ENCODE results near the gene TDRD6.

Gene TDRD6

DNA sequence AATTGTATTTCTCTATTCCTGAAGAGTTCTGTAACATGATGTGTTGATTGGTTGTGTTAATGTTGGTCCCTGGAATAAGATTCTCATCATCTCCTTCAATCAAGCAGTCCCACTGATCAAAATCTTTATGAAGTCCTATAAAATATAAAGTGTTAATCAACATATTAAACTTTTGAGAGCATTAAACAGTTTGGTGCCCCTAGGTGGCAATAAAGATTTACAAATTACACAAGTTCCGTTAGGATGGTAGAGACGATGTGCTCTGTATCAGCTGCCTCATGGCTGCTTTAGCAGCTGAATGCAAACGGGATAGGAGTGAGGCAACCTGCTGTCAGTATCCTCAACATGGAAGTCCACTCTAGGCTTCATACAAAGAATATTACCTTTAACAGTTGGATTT, 16.9 kb downstream of the TDRD6 start:
- Histone ChIP-seq H3K9me3 (ENCODE audit: insufficient read depth, low read length) (no peaks in the 10 kb centered on the region), H3K4me3 (ENCODE audit: low read length) (peak overlapping the region; percentile 11; the same call in 1 of the 2 replicates), H3K4me2 (ENCODE audit: low read length) (peak overlapping the region; percentile 62), H3K79me2 (ENCODE audit: low read length) (no peaks in the 10 kb centered on the region), H2AFZ (ENCODE audit: low read depth, low read length) (peak overlapping the region; percentile 96), H3K9ac (ENCODE audit: low read length) (no peak overlapping the region), H3K4me1 (ENCODE audit: low read length) (peaks cover 15% of the 10 kb centered on the region), H4K20me1 (ENCODE audit: insufficient read depth, low read length) (no peaks in the 10 kb centered on the region), H3K36me3 (replicated peaks; ENCODE audit: low read depth, low read length) (no peaks in the 10 kb centered on the region), H3K27ac (ENCODE audit: low read length) (no peak overlapping the region), H3K27me3 (ENCODE audit: low read depth, low read length) (peaks cover 27% of the 10 kb centered on the region)
- TF ChIP-seq, protein P1, sequence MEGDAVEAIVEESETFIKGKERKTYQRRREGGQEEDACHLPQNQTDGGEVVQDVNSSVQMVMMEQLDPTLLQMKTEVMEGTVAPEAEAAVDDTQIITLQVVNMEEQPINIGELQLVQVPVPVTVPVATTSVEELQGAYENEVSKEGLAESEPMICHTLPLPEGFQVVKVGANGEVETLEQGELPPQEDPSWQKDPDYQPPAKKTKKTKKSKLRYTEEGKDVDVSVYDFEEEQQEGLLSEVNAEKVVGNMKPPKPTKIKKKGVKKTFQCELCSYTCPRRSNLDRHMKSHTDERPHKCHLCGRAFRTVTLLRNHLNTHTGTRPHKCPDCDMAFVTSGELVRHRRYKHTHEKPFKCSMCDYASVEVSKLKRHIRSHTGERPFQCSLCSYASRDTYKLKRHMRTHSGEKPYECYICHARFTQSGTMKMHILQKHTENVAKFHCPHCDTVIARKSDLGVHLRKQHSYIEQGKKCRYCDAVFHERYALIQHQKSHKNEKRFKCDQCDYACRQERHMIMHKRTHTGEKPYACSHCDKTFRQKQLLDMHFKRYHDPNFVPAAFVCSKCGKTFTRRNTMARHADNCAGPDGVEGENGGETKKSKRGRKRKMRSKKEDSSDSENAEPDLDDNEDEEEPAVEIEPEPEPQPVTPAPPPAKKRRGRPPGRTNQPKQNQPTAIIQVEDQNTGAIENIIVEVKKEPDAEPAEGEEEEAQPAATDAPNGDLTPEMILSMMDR (IDR thresholded peaks at IDR 0.05; ENCODE audit: low read depth, low read length), result peak; percentile 66
- TF ChIP-seq EZH2phosphoT487 (IDR thresholded peaks at IDR 0.05; ENCODE audit: low read depth), result no peak

DNA sequence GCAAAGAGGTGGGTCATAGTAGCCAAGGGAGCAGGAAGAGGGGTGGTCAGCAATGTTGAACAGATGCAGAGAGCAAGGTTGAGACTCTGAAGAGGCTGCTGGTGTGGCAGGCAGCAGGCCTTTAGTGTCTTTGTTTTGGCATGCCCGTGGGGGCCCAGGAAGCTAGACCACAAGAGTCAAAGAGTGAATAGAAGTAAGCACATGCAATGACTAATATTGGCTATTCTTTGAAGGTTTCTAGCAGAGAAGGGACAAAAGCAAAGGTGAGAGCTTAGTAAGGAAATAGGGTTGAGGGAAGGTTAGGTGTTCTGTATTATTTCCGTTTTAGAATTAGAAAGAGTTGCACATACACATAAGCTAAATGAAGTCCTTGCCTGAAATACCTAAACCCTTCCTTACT, 18.8 kb downstream of the TDRD6 start:
- Histone ChIP-seq H3K27me3 (ENCODE audit: low read depth, low read length) (peaks cover 26% of the 10 kb centered on the region), H3K36me3 (replicated peaks; ENCODE audit: low read depth, low read length) (no peaks in the 10 kb centered on the region), H3K9me3 (ENCODE audit: insufficient read depth, low read length) (no peaks in the 10 kb centered on the region), H3K4me2 (ENCODE audit: low read length) (no peak overlapping the region), H2AFZ (ENCODE audit: low read depth, low read length) (no peak overlapping the region), H3K9ac (ENCODE audit: low read length) (no peak overlapping the region), H3K79me2 (ENCODE audit: low read length) (no peaks in the 10 kb centered on the region), H3K4me1 (ENCODE audit: low read length) (peaks cover 4% of the 10 kb centered on the region), H3K27ac (ENCODE audit: low read length) (no peak overlapping the region), H4K20me1 (ENCODE audit: insufficient read depth, low read length) (no peaks in the 10 kb centered on the region), H3K4me3 (ENCODE audit: low read length) (no peak overlapping the region)
- TF ChIP-seq, protein P1 (IDR thresholded peaks at IDR 0.05; ENCODE audit: low read depth, low read length), result no peak
- TF ChIP-seq EZH2phosphoT487 (IDR thresholded peaks at IDR 0.05; ENCODE audit: low read depth), result no peak

DNA sequence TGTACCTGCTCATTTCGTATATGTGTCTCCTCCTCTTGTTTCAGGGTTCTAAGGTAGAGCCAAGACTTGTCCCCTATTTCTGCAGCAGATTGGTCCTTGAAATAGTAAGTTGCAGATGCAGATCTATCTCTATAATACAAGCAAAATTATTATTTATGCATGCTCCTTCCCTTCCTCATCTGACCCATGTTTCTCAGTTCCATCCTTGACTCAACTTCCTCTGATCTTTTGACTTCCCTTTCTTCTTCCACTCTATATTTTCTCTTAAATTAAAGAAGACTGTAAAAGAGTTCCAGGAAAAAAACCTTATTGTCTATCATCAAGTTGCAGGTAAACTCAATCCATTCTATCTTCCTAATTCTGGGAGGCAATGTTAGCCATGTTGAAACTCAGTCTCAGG, 23.8 kb downstream of the TDRD6 start:
- H3K4me3 ChIP-seq (ENCODE audit: low read length), result no peak overlapping the region
- no peaks in the 10 kb centered on the region for H3K9me3 ChIP-seq (ENCODE audit: insufficient read depth, low read length)
- no peak overlapping the region for H3K9ac ChIP-seq (ENCODE audit: low read length)
- H3K27me3 ChIP-seq (ENCODE audit: low read depth, low read length), result no peaks in the 10 kb centered on the region
- no peaks in the 10 kb centered on the region for H3K79me2 ChIP-seq (ENCODE audit: low read length)
- no peak overlapping the region for H3K27ac ChIP-seq (ENCODE audit: low read length)
- no peak overlapping the region for H2AFZ ChIP-seq (ENCODE audit: low read depth, low read length)
- H3K4me2 ChIP-seq (ENCODE audit: low read length), result no peak overlapping the region
- TF ChIP-seq, protein P1 (IDR thresholded peaks at IDR 0.05; ENCODE audit: low read depth, low read length), result no peak
- no peak for TF ChIP-seq EZH2phosphoT487 (IDR thresholded peaks at IDR 0.05; ENCODE audit: low read depth)
- no peaks in the 10 kb centered on the region for H4K20me1 ChIP-seq (ENCODE audit: insufficient read depth, low read length)
- H3K4me1 ChIP-seq (ENCODE audit: low read length), result peaks cover 3% of the 10 kb centered on the region
- no peaks in the 10 kb centered on the region for H3K36me3 ChIP-seq (replicated peaks; ENCODE audit: low read depth, low read length)

DNA sequence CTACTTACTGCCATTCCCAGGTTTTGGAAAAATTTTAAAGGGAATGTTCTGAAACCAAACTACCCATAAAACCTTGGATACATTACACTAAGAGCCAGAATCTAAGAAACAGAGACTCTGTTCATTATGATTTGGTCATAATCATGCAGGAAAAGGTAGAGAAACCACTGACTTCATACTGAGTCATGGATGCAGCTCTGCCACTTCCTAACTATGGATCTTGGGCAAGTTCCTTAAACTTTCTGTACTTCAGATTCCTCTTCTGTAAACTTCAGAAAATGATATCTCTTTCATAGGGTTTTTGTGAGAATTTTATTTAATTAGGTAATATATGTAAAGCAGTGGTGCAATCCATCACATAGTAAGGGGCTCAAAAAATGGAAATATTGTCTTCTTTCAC, 27.5 kb downstream of the TDRD6 start:
- H3K27me3 ChIP-seq (ENCODE audit: low read depth, low read length), result 0 out of 2 replicates have a peak, but pooled peaks cover 3% of the 10 kb centered on the region
- H3K79me2 ChIP-seq (ENCODE audit: low read length), result no peaks in the 10 kb centered on the region
- no peaks in the 10 kb centered on the region for H3K36me3 ChIP-seq (replicated peaks; ENCODE audit: low read depth, low read length)
- no peaks in the 10 kb centered on the region for H3K9me3 ChIP-seq (ENCODE audit: insufficient read depth, low read length)
- no peaks in the 10 kb centered on the region for H4K20me1 ChIP-seq (ENCODE audit: insufficient read depth, low read length)
- no peak overlapping the region for H3K27ac ChIP-seq (ENCODE audit: low read length)
- no peak overlapping the region for H2AFZ ChIP-seq (ENCODE audit: low read depth, low read length)
- no peak overlapping the region for H3K9ac ChIP-seq (ENCODE audit: low read length)
- TF ChIP-seq, protein P1 (IDR thresholded peaks at IDR 0.05; ENCODE audit: low read depth, low read length), result no peak
- H3K4me3 ChIP-seq (ENCODE audit: low read length), result no peak overlapping the region
- no peak overlapping the region for H3K4me2 ChIP-seq (ENCODE audit: low read length)
- H3K4me1 ChIP-seq (ENCODE audit: low read length), result peaks cover 7% of the 10 kb centered on the region
